HG03520 (cell line): Measurements from ENCODE around the gene KDM4D.
"Not testable (repeated sequence)": the region's sequence is repeated elsewhere in the genome, so short reads cannot be mapped to it uniquely, and the experiment has no call there.

Source experiments
- ATAC-seq: cut with Tn5 transposase; IDR thresholded peaks from one replicate; pipeline ENCODE4 v1.9.1; 2021; ENCODE audit warnings: mild to moderate bottlenecking, moderate library complexity; ENCODE audit not compliant: unreplicated experiment

Gene KDM4D

GRCh38 chr11:94956963-94957362, 16.5 kb upstream of the KDM4D start:
- ATAC-seq: no peak

DNA sequence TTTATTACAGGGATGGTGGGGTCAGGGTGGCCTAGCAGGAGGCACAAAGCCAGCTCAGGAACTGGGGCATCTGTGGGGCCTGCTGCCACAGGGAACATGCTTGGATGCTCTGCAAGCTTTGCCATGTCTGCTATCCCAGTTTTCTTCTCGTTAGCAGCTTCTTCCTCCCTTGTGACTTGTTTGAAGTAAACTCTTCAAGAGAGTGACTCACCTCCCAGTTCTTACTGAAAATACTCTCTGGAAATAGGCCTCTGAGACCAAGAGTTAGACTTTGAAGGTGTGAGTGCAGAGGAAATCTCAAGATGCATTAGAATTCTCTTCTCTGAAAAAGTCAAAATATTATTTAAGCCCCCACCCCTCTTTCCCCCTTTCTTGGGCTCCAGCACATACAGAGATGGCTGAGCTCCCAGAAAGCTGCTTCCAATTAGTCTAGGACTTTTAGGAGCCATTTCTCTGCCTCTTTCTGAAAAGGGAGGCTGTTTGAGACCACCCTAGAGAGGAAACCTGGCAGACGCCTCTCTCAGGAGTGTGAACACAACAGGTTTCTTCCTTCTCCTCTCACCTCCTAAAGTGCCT, 15.3 kb upstream of the KDM4D start:
- no peak for ATAC-seq

DNA sequence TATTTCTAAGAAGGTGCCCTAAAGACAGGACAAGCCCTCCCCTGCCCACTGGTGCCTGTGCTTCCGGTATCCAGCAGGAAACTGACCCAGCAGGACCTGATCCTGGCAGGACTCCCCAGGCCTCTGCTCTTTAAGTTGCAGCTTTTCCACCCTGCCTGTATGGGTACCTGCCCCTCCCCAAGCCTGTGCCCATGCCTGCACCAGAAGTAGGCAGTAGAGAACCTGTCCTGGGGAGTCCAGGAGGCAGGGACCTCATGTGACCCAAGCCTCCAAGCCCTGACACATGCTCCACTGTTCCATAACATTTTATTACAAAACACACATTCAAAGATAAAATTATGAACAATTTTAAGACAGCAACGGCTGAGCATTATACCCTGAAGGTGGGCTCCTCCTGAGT, 14.3 kb upstream of the KDM4D start:
- ATAC-seq: no peak

GRCh38 chr11:94960488-94960887, 13.0 kb upstream of the KDM4D start:
- no peak for ATAC-seq

DNA sequence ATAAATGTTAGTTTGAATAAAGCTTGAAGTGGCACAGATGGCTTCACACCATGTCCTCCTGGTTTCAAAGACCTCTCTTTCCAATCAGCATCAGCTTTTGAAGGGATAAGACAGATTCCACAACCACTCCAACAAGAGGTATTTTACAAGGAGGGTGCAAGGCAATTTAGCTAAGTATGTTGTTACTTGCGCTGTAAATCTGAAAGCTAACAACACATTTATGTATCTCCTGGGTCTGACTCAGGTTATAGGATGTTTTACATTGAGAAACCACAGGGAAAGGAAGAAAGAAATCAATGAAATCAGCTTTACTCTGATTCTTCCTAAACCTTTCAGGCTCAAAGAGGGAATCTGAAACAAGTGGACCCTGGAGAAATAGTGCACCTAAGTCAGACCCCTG, 12.3 kb upstream of the KDM4D start:
- ATAC-seq: no peak

DNA sequence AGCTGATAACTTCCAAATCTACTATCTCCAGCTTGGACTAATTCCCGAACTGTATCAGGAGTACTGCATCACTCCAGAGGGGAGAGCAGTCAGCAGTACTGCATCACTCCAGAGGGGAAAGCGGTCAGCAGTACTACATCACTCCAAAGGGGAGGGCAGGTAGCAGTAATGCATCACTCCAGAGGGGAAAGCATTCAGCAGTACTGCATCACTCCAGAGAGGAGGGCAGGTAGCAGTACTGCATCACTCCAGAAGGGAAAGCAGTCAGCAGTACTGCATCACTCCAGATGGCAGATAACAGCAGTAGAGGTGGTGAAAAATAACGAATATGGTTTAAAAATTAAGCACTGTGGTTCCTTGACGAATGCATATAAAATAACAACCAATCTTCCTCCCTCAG, 8.6 kb upstream of the KDM4D start:
- ATAC-seq: no peak

DNA sequence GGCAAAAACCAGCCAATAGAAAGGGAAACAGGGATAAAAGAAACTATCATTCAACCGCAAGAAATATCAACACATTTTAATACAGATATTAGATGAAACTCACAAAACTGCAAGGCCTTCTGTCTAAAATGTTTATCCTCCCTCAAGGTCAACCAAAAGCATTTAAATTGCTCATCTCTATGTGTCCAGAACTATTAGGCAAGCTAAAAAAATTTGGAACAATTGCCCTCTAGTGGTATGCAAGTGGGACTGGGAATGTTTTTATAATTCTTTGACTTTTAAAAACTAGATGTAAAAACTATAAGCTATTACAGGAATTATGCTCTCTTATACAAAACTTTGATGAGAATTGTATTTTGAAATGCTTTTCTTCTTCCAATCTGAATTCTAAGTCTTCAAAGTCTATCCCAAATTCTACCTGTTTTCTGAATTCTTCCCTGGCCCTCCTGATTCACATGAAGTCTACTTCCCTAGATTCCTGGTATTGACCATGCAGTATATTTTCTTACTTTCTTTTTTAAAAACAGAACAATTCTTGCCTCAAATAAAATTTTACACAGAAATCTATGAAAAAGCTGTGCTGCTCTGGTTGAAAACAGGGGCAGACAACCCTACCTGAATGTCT, 5.1 kb upstream of the KDM4D start:
- ATAC-seq: no peak

GRCh38 chr11:94972700-94973098, 810 bp upstream of the KDM4D start:
- ATAC-seq: no peak

DNA sequence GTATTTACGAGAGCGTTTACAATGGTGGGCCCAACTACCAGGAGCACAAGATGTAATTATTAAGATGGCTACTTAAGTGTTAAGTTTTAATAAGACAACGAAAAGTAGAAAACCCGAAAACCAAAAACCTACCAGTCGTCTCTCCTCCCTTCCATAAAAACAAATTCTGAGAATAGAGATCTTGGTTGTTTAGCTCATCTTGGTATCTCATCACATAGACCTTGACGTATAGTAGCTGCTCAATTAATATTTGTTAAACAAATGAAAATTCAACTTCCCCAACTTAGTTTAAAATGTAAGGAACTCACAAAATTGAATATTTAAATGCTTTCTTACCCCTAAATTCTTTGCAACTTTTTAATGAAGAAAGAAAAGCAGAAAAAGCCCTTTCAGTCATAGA, 669 bp downstream of the KDM4D start:
- ATAC-seq: no peak

GRCh38 chr11:94975599-94975998, 2.1 kb downstream of the KDM4D start:
- no peak for ATAC-seq

DNA sequence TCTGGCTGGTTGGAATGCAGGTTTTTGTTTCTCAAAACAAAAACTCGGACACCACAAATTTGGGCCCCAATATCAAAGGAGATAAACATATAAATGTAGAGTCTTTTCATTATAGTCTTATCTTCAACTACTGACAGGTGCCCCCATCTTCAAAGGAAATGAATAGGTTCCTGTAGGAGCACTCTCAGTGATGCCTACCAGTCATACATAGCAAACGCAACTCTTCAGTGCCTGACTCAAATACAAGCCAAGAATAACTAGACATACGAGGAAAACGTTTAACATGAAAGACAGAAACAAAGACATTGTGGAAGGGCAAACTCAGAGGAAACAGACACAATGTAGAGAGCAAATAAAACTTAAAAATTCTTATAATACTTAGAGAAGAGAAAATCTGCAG, 13.9 kb downstream of the KDM4D start:
- ATAC-seq: no peak

- no peak for ATAC-seq
Measured at GRCh38 chr11:94988748-94989147, 15.2 kb downstream of the KDM4D start.

DNA sequence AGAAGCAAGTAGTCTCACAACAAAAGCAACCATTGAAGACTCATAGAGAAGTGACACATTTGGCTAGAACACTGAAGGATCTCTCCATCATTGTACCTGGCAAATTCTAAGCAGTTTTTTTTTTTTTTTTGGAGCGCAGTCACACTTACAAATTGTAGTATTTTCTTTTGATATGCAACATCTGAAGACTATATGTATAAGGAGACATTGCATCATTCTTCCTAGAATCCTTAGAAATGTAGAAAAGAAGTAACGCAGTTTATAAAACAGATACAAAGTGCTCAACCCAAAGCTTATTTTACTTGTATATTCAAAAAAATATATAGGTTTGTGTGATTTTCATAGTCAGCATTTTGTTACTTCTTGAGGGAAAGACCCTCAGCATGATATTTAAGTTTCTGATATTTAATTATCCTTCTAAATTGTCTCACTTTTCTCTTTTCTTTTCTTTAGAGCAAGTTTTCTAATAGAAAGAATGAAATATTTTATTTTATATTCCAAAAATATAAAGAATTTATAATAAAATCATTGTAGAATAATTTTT, 20.0 kb downstream of the KDM4D start:
- ATAC-seq: no peak

DNA sequence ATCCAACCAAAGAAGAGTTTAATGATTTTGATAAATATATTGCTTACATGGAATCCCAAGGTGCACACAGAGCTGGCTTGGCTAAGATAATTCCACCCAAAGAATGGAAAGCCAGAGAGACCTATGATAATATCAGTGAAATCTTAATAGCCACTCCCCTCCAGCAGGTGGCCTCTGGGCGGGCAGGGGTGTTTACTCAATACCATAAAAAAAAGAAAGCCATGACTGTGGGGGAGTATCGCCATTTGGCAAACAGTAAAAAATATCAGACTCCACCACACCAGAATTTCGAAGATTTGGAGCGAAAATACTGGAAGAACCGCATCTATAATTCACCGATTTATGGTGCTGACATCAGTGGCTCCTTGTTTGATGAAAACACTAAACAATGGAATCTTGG, 23.9 kb downstream of the KDM4D start:
- ATAC-seq: no peak

DNA sequence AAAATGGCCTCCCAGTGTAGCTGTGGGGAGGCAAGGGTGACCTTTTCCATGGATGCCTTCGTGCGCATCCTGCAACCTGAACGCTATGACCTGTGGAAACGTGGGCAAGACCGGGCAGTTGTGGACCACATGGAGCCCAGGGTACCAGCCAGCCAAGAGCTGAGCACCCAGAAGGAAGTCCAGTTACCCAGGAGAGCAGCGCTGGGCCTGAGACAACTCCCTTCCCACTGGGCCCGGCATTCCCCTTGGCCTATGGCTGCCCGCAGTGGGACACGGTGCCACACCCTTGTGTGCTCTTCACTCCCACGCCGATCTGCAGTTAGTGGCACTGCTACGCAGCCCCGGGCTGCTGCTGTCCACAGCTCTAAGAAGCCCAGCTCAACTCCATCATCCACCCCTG, 24.8 kb downstream of the KDM4D start:
- no peak for ATAC-seq

DNA sequence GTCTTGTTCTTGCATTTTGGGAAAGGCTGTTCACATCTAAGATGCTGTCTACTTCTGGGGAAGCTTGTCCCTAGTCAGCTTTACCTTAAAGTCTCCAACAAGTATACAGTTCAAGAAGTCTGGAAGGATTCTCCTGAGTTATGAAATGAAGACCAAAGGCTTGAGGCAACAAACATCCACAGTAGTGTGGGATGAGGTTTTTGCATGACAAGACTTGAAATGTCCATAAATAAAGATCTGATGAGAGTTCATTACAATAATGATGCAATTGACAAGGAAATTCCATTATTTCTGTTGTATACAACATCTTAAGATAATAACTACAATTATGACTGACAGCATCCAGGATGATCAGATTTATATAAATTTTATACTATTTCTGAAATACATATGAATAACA, 30.2 kb downstream of the KDM4D start:
- ATAC-seq: no peak

DNA sequence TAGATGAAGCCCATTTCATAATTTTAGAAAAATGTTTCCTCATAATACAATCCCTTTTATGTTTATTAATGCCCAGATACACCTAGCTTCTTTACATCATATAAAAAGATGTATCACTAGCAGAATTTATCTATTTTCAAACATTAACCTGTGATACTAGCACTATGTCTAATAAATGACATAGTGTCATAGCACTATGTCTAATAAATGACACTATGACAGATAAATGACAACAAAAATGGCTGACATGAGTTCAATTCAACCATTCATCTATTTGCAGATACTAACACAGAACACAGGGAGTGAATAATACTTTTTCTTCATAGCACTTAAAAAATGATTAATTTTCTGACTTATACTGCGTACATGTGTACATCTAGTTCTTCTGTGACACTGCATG, 32.1 kb downstream of the KDM4D start:
- ATAC-seq: no peak

- no peak for ATAC-seq
Measured at GRCh38 chr11:95011376-95011775, 37.9 kb downstream of the KDM4D start.

- no peak for ATAC-seq
Measured at GRCh38 chr11:95014184-95014821, 40.8 kb downstream of the KDM4D start.

- ATAC-seq: no peak
Measured at GRCh38 chr11:95016139-95016538, 42.6 kb downstream of the KDM4D start.

DNA sequence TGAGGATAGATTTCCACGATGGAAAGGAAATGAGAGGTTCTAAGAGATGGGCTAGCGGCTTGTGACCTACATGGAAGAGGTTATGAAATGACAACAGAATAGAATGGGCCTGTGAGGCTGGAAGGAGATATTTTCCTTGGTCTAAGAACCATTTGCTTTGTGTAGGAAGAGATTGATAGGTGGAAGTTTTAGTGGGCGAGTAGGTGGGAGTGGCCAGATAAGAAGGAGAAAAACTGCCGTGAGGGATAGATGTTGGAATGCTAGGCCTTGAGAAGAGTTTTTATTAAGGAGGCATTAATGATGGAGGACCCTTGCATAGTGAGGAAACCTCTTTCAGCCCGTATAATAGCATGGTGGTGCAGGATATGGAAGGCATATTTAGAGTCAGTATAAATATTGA, 48.0 kb downstream of the KDM4D start:
- ATAC-seq: not testable (repeated sequence)

DNA sequence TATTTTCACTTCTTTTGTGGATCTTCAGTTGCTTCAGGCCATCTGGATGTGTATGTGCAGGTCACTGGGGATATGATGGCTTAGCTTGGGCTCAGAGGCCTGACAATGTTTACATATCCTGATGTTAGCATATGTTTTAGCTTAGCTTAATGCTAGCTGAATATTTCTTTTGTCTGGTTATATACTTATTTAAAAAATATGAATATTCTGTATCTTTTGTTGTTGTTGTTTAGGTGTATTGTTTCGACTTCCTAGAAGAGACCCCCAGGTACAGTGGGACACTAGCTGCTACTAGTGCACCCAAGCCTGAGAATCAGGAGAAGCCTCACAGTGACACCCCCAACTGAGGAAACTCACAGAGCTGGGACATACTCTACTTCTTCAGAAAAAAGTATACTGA, 51.4 kb downstream of the KDM4D start, which contains the start of gene KDM4E:
TSS of gene KDM4E (plus strand) at position 301 of the 400 bp plus-strand sequence. CDS start 300 bp downstream, outside the sequence.
- ATAC-seq: no peak
